Tibial nerve (tissue), 4 donors: ENCODE measurements around the gene WNK4. TPM values are rescaled to one million over a fixed set of nuclear protein-coding genes. Genes with fewer than 3 reads are reported as not detected.
"Not testable (repeated sequence)": the region's sequence is repeated elsewhere in the genome, so short reads cannot be mapped to it uniquely, and the experiment has no call there.

Experiments used
- DNase-seq, 2 donors: peaks; one replicate each; pipeline ENCODE4 v3.0.0-alpha.2; 2019; ENCODE audit warnings: low spot score in 2 of 2
- H3K27ac ChIP-seq, 4 donors: fragments of 200-600 bp; sonication (generic) in 3 of 4; one replicate each; pipeline ENCODE4 v1.5.1; 2017 to 2019; ENCODE audit warnings: mild to moderate bottlenecking in 1 of 4
- H3K27me3 ChIP-seq, 2 donors: fragments of 200-600 bp; sonication (generic) in 1 of 2; one replicate each; pipeline versions ENCODE4 v1.5.1 to v1.6.0; 2017 to 2019
- H3K36me3 ChIP-seq, 3 donors: fragments of 200-600 bp; sonication (generic); one replicate each; pipeline ENCODE4 v1.5.1; 2018 to 2019
- H3K4me1 ChIP-seq, 4 donors: fragments of 200-600 bp; sonication (generic) in 3 of 4; one replicate each; pipeline ENCODE4 v1.5.1; 2017 to 2019
- H3K4me3 ChIP-seq, 4 donors: fragments of 200-600 bp; sonication (generic) in 3 of 4; one replicate each; pipeline ENCODE4 v1.5.1; 2017 to 2019; ENCODE audit warnings: mild to moderate bottlenecking in 1 of 4, moderate library complexity in 1 of 4
- H3K9me3 ChIP-seq, 4 donors: fragments of 200-600 bp; sonication (generic) in 3 of 4; one replicate each; pipeline ENCODE4 v1.5.1; 2017 to 2019
- EP300 ChIP-seq, 2 donors: sonication (generic); formaldehyde crosslinking; IDR thresholded peaks; one replicate each; pipeline ENCODE4 v1.6.1; 2017; ENCODE audit warnings: antibody characterized with exemption in 2 of 2, mild to moderate bottlenecking in 1 of 2
- POLR2A ChIP-seq, 2 donors: fragments of 450-650 bp; IDR thresholded peaks; one replicate each; pipeline ENCODE4 v1.6.1; 2017; ENCODE audit warnings: antibody characterized with exemption in 2 of 2, mild to moderate bottlenecking in 2 of 2, moderate library complexity in 2 of 2
- WGBS, 2 donors: methylation state at CpG; one replicate each; pipeline ENCODE4 v1.1.5; 2018; 5-methylcytosine and 5-hydroxymethylcytosine counted together
- total RNA-seq, 4 donors: library from RNA; depleted of rRNA; stranded (reverse); fragments of >200 nt; gene quantifications; one replicate each; pipeline ENCODE4 v1.1.0, GENCODE V29; 2016
- TF ChIP-seq, protein P1 (sequence below), 5 experiments: fragments of 200-600 bp in 3 of 5; fragments of 450-650 bp in 2 of 5; sonication (generic) in 3 of 5; IDR thresholded peaks; one replicate each; pipeline ENCODE4 v1.5.1; 2016 to 2019; ENCODE audit warnings: antibody characterized with exemption in 5 of 5, mild to moderate bottlenecking in 3 of 5, moderate library complexity in 2 of 5

Gene WNK4
- total RNA-seq, 4 donors from 2014 or later, result 3.6 to 15.6 (median 9.1) TPM

DNA sequence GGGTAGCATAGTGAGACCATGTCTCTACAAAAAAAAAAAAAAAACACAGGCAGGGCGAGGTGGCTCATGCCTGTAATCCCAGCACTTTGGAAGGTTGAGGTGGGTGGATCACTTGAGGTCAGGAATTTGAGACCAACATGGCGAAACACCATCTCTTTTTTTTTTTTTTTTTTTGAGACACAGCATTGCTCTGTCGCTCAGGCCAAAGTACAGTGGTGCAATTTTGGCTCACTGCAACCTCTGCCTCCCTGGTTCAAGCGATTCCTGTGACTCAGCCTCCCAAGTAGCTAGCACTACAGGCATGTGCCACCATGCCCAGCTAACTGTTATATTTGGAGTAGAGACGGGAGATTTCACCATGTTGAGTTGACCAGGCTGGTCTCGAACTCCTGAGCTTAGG lies 14.3 kb upstream of the WNK4 start:
- TF ChIP-seq POLR2A (IDR thresholded peaks at IDR 0.05) (no peak), EP300 (IDR thresholded peaks at IDR 0.05) (no peak)
- TF ChIP-seq, protein P1, sequence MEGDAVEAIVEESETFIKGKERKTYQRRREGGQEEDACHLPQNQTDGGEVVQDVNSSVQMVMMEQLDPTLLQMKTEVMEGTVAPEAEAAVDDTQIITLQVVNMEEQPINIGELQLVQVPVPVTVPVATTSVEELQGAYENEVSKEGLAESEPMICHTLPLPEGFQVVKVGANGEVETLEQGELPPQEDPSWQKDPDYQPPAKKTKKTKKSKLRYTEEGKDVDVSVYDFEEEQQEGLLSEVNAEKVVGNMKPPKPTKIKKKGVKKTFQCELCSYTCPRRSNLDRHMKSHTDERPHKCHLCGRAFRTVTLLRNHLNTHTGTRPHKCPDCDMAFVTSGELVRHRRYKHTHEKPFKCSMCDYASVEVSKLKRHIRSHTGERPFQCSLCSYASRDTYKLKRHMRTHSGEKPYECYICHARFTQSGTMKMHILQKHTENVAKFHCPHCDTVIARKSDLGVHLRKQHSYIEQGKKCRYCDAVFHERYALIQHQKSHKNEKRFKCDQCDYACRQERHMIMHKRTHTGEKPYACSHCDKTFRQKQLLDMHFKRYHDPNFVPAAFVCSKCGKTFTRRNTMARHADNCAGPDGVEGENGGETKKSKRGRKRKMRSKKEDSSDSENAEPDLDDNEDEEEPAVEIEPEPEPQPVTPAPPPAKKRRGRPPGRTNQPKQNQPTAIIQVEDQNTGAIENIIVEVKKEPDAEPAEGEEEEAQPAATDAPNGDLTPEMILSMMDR (IDR thresholded peaks at IDR 0.05), result no peak
- WGBS, 2 donors, result 82 to 90% methylated on average over 6 of the region's 6 CpGs
- Histone ChIP-seq H3K4me3 (no peak overlapping the region), H3K4me1 (peaks cover 0 to 23% (median 10%) of the 10 kb centered on the region in 4 donors), H3K27ac (no peak overlapping the region), H3K9me3 (no peaks in the 10 kb centered on the region), H3K27me3 (peaks cover 0 to 19% of the 10 kb centered on the region in 2 donors), H3K36me3 (no peaks in the 10 kb centered on the region)
- DNase-seq, result no peak

DNA sequence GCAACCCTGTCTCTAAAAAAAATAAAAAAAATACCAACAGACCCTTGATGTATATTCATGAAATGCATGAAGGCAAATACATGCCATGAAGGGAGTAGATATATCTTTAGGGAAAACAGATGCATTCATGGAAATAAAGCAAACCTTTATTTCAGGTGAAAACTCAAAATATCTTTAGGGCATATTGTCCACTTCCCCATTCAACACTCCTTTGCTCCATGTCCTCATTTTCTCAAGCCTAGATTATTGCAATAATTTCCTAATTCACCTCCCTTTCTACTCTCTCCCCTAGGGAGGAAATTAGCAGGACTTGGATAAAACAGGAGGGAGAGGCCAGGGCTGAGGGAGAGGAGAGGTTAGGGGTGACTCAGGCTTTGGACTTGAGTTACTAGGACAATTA lies 12.9 kb upstream of the WNK4 start:
- no peaks in the 10 kb centered on the region for H3K9me3 ChIP-seq
- DNase-seq, result no peak
- H3K4me1 ChIP-seq, result peaks cover 0 to 10% (median 4%) of the 10 kb centered on the region in 4 donors
- H3K36me3 ChIP-seq, result no peaks in the 10 kb centered on the region
- TF ChIP-seq, protein P1 (IDR thresholded peaks at IDR 0.05), result no peak
- TF ChIP-seq EP300 (IDR thresholded peaks at IDR 0.05) (no peak), POLR2A (IDR thresholded peaks at IDR 0.05) (no peak)
- peaks cover 0 to 6% of the 10 kb centered on the region in 2 donors for H3K27me3 ChIP-seq
- H3K4me3 ChIP-seq, result no peak overlapping the region
- no peak overlapping the region for H3K27ac ChIP-seq

DNA sequence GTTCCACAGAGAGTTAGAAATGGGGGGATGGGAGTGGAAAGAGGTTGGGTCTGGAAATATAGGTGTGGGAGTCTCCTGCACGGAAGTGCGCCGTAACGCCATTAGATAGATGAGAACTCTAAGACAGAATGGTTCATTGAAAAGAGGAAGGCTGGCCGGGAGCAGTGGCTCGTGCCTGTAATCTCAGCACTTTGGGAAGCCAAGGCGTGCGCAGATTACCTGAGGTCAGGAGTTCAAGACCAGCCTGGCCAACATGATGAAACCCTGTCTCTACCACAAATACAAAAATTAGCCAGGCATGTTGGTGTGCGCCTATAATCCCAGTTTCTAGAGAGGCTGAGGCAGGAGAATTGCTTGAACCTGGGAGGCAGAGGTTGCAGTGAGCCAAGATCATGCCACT lies 12.4 kb upstream of the WNK4 start:
- not testable (repeated sequence) for H3K27ac ChIP-seq, DNase-seq, H3K4me3 ChIP-seq, H3K4me1 ChIP-seq, H3K27me3 ChIP-seq, H3K36me3 ChIP-seq, H3K9me3 ChIP-seq
- 71 to 73% methylated on average over 9 of the region's 9 CpGs for WGBS, 2 donors

DNA sequence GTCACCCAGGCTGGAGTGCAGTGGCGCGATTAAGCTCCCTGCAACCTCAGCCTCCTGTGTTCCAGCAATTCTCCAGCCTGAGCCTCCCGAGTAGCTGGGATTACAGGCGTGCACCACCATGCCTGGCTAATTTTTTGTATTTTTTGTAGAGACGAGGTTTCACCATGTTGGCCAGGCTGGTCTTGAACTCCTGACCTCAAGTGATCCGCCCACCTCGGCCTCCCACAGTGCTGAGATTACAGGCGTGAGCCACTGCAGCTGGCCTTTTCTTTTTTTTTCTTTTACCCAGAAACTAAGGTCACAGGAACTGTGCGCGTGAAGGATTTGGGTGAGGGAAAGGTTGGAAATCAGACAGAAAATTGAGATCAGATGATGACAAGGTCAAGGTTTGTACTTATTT lies 10.4 kb upstream of the WNK4 start:
- not testable (repeated sequence) for DNase-seq, H3K4me3 ChIP-seq, H3K9me3 ChIP-seq, H3K36me3 ChIP-seq, H3K27me3 ChIP-seq, H3K27ac ChIP-seq
- WGBS, 2 donors, result 72 to 73% methylated on average over 10 of the region's 10 CpGs
- H3K4me1 ChIP-seq, result peaks cover 0 to 15% (median 8%) of the 10 kb centered on the region in 4 donors

DNA sequence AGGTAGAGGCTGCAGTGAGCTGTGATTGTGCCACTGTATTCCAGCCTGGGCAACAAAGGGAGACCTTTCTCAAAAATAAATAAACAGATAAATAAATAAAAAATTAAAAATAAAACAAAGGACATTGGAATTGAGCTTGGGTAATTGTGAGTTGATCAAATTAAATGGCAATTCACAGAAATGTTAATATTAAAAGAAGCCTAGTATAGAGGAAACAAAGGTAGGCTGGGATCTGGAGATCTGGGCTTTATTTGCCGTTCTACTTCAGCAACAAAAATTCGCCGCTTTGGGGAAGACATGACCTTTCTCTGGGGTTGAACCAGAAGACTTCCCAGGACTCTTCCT lies 7.5 kb upstream of the WNK4 start:
- Histone ChIP-seq H3K27me3 (no peaks in the 10 kb centered on the region), H3K27ac (peak overlapping the region; percentile 53 to 88 (median 80)), H3K9me3 (no peaks in the 10 kb centered on the region), H3K4me1 (peaks cover 0 to 15% (median 8%) of the 10 kb centered on the region in 4 donors), H3K36me3 (peaks cover 3 to 35% (median 23%) of the 10 kb centered on the region in 3 donors), H3K4me3 (peak overlapping the region; percentile 69 to 78 (median 76))
- TF ChIP-seq EP300 (IDR thresholded peaks at IDR 0.05), result no peak
- TF ChIP-seq, protein P1 (IDR thresholded peaks at IDR 0.05), result no peak
- TF ChIP-seq POLR2A (IDR thresholded peaks at IDR 0.05), result no peak
- 3 to 6% methylated on average over 3 of the region's 3 CpGs for WGBS, 2 donors
- no peak for DNase-seq

DNA sequence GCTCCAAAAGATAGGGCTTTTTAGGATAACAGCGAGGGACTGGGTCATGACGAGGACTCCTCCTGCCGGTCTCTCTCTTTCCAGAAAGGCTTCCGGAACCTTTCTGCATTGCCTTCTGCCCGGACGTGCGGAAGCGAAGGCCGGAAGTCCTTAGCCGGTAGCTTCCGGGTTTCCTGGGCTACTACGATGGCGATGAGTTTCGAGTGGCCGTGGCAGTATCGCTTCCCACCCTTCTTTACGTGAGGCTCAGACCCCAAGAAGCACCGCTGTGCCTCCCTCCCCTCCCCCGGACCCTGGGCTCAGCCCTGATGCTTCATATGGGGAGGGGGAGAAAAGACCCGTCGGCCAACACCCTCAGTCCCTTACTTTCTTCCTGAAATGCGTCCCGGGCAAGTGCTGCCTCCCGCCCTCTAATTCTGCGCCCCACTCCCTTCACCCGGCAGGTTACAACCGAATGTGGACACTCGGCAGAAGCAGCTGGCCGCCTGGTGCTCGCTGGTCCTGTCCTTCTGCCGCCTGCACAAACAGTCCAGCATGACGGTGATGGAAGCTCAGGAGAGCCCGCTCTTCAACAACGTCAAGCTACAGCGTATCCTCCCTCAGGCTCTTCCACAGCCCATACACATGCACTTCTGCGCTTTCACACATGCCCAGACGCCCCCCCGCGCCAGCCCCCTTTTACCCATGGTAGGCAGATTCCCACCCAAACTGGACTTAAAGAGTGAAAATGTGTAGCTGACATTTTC lies 6.9 kb upstream of the WNK4 start, which contains the start of gene VPS25:
VPS25 (plus strand) TSS at position 160 of the 746 bp plus-strand sequence; CDS start at position 187, 27 bp downstream.
- TF ChIP-seq EP300 (IDR thresholded peaks at IDR 0.05), result peak in 1 of 2 donors; percentile 91
- TF ChIP-seq, protein P1 (IDR thresholded peaks at IDR 0.05), result no peak
- peak in 1 of 2 donors; percentile 51 for TF ChIP-seq POLR2A (IDR thresholded peaks at IDR 0.05)
- Histone ChIP-seq H3K27ac (peak within 1 kb of the TSS; percentile 53 to 88 (median 80)), H3K27me3 (no peaks in the 10 kb centered on the region), H3K4me3 (peak within 1 kb of the TSS; percentile 69 to 78 (median 76)), H3K9me3 (no peaks in the 10 kb centered on the region), H3K4me1 (peaks cover 0 to 15% (median 8%) of the 10 kb centered on the region in 4 donors), H3K36me3 (peaks cover 3 to 41% (median 28%) of the 10 kb centered on the region in 3 donors)
- DNase-seq, result peak; percentile 38 to 77
- WGBS, 2 donors, result 2% methylated on average over 30 to 37 of the region's 39 CpGs
